Lower leg skin (tissue), 4 donors: Measurements from ENCODE around the gene TMOD2. TPM values are rescaled to one million over a fixed set of nuclear protein-coding genes. Genes with fewer than 3 reads are reported as not detected.
A peak's percentile ranks its signal among the peaks of the same experiment; 100 is the strongest.

ENCODE experiments used
- DNase-seq, 2 donors: peaks; one replicate each; pipeline ENCODE4 v3.0.0-alpha.2; 2019; ENCODE audit warnings: low spot score in 2 of 2
- H3K4me3 ChIP-seq: fragments of 200-600 bp; sonication (generic); 2 replicates; pipeline ENCODE4 v1.5.1; 2017; ENCODE audit warnings: mild to moderate bottlenecking, low read depth; ENCODE audit not compliant: poor library complexity, severe bottlenecking
- CTCF ChIP-seq, 3 donors: fragments of 450-650 bp; IDR thresholded peaks; one replicate each; pipeline ENCODE4 v1.5.1; 2016; ENCODE audit warnings: antibody characterized with exemption in 3 of 3, mild to moderate bottlenecking in 3 of 3, moderate library complexity in 2 of 3
- POLR2A ChIP-seq, 2 donors: fragments of 450-650 bp; IDR thresholded peaks; one replicate each; pipeline ENCODE4 v1.6.1; 2016 to 2017; ENCODE audit warnings: antibody characterized with exemption in 2 of 2, mild to moderate bottlenecking in 1 of 2, moderate library complexity in 1 of 2
- WGBS, 2 donors: methylation state at CpG; one replicate each; pipeline ENCODE4 v1.1.5; 2018; 5-methylcytosine and 5-hydroxymethylcytosine counted together
- intact Hi-C: fragments of 100-400 bp; cut with DNase I; formaldehyde crosslinking; loops from one replicate; pipeline ENCODE4 v1.15.0; 2023; ENCODE audit warnings: low total_unique reads
- total RNA-seq, 4 donors: library from RNA; depleted of rRNA; stranded (reverse); fragments of >200 nt; gene quantifications; one replicate each; pipeline ENCODE4 v1.1.0, GENCODE V29; 2016

Gene TMOD2
- total RNA-seq, 4 donors from 2014 or later: 6.6 to 9.3 (median 7.5) TPM

- 0 to 1% methylated on average over 24 to 45 of the region's 67 CpGs for WGBS, 2 donors
- H3K4me3 ChIP-seq: peak within 1 kb of the TSS; percentile 73
- peak; percentile 62 to 95 for DNase-seq
- no peak for TF ChIP-seq CTCF (IDR thresholded peaks at IDR 0.05)
- no peak for TF ChIP-seq POLR2A (IDR thresholded peaks at IDR 0.05)
- intact Hi-C loops: no loop called here
Observed at GRCh38 chr15:51737522-51738305, 13.7 kb upstream of the TMOD2 start, which contains the start of gene LYSMD2. TSS of gene LYSMD2 (minus strand) at chr15:51737655. CDS start at chr15:51737622, 33 bp downstream.

- H3K4me3 ChIP-seq: no peak overlapping the region
- TF ChIP-seq CTCF (IDR thresholded peaks at IDR 0.05): no peak
- TF ChIP-seq POLR2A (IDR thresholded peaks at IDR 0.05): no peak
- intact Hi-C loops: no loop called here
- 69 to 73% methylated on average over 2 of the region's 2 CpGs for WGBS, 2 donors
- DNase-seq: no peak
Observed at GRCh38 chr15:51738553-51738952, 12.8 kb upstream of the TMOD2 start.

GRCh38 chr15:51739061-51739712, 12.2 kb upstream of the TMOD2 start:
- WGBS, 2 donors: 63 to 78% methylated on average over 2 of the region's 2 CpGs
- TF ChIP-seq CTCF (IDR thresholded peaks at IDR 0.05): no peak
- no peak for TF ChIP-seq POLR2A (IDR thresholded peaks at IDR 0.05)
- H3K4me3 ChIP-seq: no peak overlapping the region
- DNase-seq: no peak
- intact Hi-C loops: no loop called here

GRCh38 chr15:51749307-51749706, 2.1 kb upstream of the TMOD2 start:
- H3K4me3 ChIP-seq: no peak overlapping the region
- intact Hi-C loops: no loop called here
- WGBS, 2 donors: 82 to 86% methylated on average over 5 of the region's 5 CpGs
- TF ChIP-seq POLR2A (IDR thresholded peaks at IDR 0.05) (no peak), CTCF (IDR thresholded peaks at IDR 0.05) (no peak)
- no peak for DNase-seq

- H3K4me3 ChIP-seq: no peak overlapping the region
- 66 to 77% methylated on average over 4 of the region's 4 CpGs for WGBS, 2 donors
- TF ChIP-seq CTCF (IDR thresholded peaks at IDR 0.05) (no peak), POLR2A (IDR thresholded peaks at IDR 0.05) (no peak)
- intact Hi-C loops: no loop called here
- no peak for DNase-seq
Observed at GRCh38 chr15:51750186-51750585, 1.2 kb upstream of the TMOD2 start.
